Fibroblast of skin of scalp (primary cell): ENCODE data around the gene GAB2.

Source experiments
- DNase-seq: peaks from one replicate; pipeline ENCODE4 v3.0.0-alpha.2; 2013

GAB2 gene

GRCh38 chr11:78201096-78201818 lies 216.4 kb downstream of the GAB2 start:
- no peak for DNase-seq

- no peak for DNase-seq
Measured at GRCh38 chr11:78200553-78200952, 217.1 kb downstream of the GAB2 start.

- no peak for DNase-seq
Measured at GRCh38 chr11:78200061-78200460, 217.6 kb downstream of the GAB2 start.

- no peak for DNase-seq
Measured at GRCh38 chr11:78199653-78200015, 218.0 kb downstream of the GAB2 start.

- DNase-seq: no peak
Measured at GRCh38 chr11:78199015-78199652, 218.5 kb downstream of the GAB2 start.

GRCh38 chr11:78197816-78198215 lies 219.8 kb downstream of the GAB2 start:
- no peak for DNase-seq

- no peak for DNase-seq
Measured at GRCh38 chr11:78196661-78197091, 220.9 kb downstream of the GAB2 start.

GRCh38 chr11:78195917-78196560 lies 221.6 kb downstream of the GAB2 start:
- peak; percentile 10 for DNase-seq

- DNase-seq: no peak
Measured at GRCh38 chr11:78194490-78194889, 223.1 kb downstream of the GAB2 start.

GRCh38 chr11:78193806-78194205 lies 223.8 kb downstream of the GAB2 start:
- DNase-seq: no peak

GRCh38 chr11:78192911-78193351 lies 224.7 kb downstream of the GAB2 start:
- no peak for DNase-seq

GRCh38 chr11:78192223-78192719 lies 225.3 kb downstream of the GAB2 start:
- no peak for DNase-seq

GRCh38 chr11:78190871-78191538 lies 226.6 kb downstream of the GAB2 start:
- DNase-seq: no peak

- DNase-seq: no peak
Measured at GRCh38 chr11:78190374-78190773, 227.2 kb downstream of the GAB2 start.

- no peak for DNase-seq
Measured at GRCh38 chr11:78189851-78190250, 227.8 kb downstream of the GAB2 start.

- no peak for DNase-seq
Measured at GRCh38 chr11:78189174-78189724, 228.4 kb downstream of the GAB2 start.

GRCh38 chr11:78188286-78189173 lies 229.1 kb downstream of the GAB2 start, which contains the start of the genes KCTD21 and USP35:
TSS of gene KCTD21 (minus strand) at chr11:78188626. CDS start at chr11:78174554, 14,072 bp downstream.
TSS of gene USP35 (plus strand) at chr11:78188919. CDS start at chr11:78196246, 7,327 bp downstream.
- peak; percentile 97 for DNase-seq

- no peak for DNase-seq
Measured at GRCh38 chr11:78187366-78188285, 230.0 kb downstream of the GAB2 start.

GRCh38 chr11:78181185-78181584 lies 236.4 kb downstream of the GAB2 start:
- DNase-seq: peak; percentile 67

- no peak for DNase-seq
Measured at GRCh38 chr11:78180751-78181150, 236.9 kb downstream of the GAB2 start.
